Gastroesophageal sphincter (tissue), 3 donors: ENCODE results near the gene SPRR3.

Source experiments
- CTCF ChIP-seq, 4 experiments: fragments of 200-600 bp in 2 of 4; fragments of 450-650 bp in 2 of 4; sonication (generic) in 1 of 4; IDR thresholded peaks; one replicate each; pipeline ENCODE4 v1.5.1; 2017 to 2019; ENCODE audit warnings: antibody characterized with exemption in 4 of 4, mild to moderate bottlenecking in 2 of 4, moderate library complexity in 2 of 4
- EP300 ChIP-seq: sonication (generic); formaldehyde crosslinking; IDR thresholded peaks from one replicate; pipeline ENCODE4 v1.6.1; 2017; ENCODE audit warnings: antibody characterized with exemption, mild to moderate bottlenecking
- POLR2A ChIP-seq, 2 donors: fragments of 450-650 bp; IDR thresholded peaks; one replicate each; pipeline ENCODE4 v1.6.1; 2017; ENCODE audit warnings: antibody characterized with exemption in 2 of 2, mild to moderate bottlenecking in 2 of 2, moderate library complexity in 1 of 2
- POLR2AphosphoS5 ChIP-seq: sonication (generic); formaldehyde crosslinking; IDR thresholded peaks from one replicate; pipeline ENCODE4 v1.6.1; 2017; ENCODE audit warnings: antibody characterized with exemption

DNA sequence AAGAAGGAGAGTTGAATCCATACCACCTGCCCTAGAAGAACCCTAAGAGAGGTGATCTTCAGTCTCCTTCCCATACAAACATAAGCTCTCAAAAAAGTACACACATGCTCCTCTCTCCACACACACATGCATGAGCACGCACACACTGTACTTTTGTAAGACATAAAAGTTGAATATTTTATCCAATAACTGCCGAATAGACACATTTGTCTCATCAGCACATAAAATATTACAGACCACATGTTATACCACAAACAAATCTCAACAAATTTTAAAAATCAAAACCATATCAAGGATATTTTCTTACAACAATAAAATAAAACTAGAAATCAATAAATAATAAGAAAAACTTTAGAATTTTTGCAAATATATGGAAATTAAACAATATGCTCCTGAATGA, 15.0 kb upstream of the SPRR3 start:
- TF ChIP-seq CTCF (IDR thresholded peaks at IDR 0.05): no peak
- TF ChIP-seq EP300: no peak
- TF ChIP-seq POLR2AphosphoS5: no peak
- TF ChIP-seq POLR2A (IDR thresholded peaks at IDR 0.05): no peak
